ENCODE results near the gene VDR.
A peak's percentile ranks its signal among the peaks of the same experiment; 100 is the strongest.

VDR gene

DNA sequence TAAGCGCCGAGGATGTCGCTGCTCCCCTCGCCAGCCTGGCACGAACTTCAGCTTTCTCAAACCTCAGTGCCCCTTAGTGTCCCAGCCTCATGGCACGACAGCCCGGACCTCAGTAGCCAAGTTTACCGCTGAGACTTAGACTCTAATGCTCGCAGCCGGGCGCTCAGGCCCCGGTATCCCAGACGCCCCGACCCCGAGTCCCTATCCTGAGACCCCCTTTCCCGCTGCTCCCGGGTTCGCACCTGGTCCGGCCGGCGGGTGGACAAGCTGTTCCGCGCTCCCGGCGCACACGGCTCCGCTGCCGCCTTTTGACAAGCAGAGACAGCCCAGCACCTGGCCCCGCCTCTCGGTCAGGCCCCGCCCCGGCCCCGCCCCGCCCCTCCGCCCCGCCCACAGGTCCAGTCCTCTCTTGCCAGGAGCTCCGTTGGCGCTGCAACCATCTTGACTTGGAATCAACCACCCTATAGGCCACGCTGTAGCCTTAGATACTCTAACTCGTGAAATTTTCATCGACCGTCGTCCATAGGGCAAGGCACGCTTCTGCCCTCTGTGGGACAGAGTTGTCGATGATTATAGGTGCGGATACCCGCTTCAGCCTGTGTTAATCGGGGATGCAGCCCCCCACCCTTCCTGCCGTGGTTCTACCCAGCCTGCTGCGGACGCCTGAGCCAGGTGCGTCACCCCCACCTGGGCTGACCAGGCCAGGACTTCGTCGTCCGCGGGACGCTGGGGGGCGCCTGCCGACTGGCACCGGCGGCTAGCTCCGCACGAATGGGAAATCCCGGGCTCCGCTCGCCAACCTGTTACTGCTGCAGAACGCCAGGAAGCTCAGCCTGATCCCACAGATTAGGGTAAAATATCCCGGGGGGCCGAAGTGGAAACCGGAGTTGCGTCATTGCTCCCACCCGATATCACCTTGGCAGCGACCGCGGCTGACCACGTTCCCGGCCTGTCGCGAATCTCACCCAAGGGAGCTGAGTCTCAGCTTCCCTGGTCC, at the start of gene VDR:
Gene VDR (minus strand): TSS at position 282 of the 997 bp plus-strand sequence. CDS start 25,881 bp downstream, outside the sequence.
- DNase-seq (ENCODE audit: low read depth): peak; percentile 66

DNA sequence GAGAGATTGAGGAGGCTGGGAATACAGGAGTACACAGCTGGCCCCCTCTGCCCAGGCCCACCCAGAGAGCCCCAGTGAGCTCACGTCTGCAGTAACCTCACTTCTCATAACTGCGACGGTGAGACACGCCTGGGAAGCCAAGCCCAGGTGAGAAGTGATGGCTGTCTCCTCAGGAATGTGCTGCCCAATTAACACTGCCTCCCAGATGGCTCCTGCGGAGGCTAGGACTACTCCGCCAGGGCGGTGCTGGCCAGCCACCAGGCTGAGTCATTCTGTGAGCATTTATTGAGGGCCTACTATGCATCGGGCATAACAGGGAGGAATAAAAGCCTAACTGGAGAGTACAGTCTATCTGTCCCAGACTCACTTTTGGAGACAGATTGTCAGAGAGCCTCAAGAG, 49.3 kb upstream of the VDR start:
- DNase-seq (ENCODE audit: low read depth): no peak

DNA sequence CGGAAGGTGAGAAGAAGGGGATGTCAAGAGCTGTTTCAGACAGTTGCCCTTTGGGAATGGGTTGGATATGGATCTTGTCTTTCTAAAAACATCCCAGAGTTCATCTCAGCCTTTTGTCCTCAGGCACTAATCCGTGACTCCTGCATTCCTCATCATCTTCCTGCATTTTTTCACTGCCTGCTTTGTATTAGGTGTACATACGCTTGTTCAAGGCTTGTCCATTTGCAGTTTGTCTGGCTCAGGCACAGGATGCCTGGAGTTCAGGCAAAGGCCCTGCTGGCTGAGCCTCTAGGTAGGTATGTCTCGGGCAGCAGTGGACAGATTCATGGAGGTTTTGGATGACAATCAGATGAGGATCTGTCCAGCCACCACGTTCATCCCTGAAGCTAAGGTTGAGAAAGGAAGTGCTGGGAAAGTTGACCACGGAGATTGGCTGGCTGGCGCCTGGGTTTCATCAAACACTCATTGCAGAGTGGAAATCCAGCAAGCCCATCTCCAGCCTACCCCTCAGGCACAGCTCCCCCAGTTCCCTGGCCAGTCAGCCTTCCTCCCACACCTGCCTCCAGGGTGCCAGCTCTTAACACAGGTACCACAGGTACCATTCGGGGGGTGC, 46.2 kb upstream of the VDR start:
- no peak for DNase-seq (ENCODE audit: low read depth)

DNA sequence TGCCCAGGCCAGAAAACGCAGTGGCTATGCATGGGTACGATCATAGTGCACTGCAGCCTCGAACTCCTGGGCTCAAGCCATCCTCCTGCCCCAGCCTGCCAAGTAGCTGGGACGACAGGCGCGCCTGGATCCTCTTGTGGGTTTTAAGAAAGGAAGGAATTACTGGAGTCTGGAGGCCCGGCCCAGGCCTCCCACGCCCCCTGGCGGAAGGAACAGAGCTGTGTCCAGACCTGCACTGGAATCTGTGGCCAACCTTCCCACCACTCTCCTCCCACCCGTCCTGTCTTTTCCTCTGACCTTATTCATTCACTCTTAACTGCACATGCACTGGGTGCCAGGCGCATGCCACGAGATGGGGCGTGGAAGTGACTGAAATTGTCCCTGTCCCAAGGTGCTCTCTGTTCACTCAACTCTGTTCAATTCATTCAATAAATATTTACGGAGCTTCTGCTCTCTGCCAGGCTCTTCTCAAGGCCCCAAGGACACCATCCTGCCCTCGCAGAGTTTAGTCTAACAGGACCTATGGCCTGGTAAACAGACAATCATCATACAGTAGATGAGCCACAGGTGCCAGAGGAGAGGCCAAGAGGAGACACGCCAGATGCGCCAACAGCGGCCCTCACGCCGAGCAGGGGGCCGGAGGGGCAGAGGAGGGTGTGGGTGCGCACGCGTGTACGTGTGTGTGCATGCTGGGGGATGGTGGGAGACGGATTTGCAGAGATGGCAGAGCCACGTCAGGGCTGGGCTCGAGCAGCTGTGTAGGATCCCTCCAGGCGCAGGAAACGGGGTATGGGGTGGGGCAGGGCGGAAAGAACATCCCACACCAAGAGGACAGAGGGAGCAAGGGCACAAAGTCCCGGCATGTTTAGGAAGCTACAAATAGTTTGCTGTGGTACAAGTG, 44.9 kb upstream of the VDR start:
- DNase-seq (ENCODE audit: low read depth): peak; percentile 74

DNA sequence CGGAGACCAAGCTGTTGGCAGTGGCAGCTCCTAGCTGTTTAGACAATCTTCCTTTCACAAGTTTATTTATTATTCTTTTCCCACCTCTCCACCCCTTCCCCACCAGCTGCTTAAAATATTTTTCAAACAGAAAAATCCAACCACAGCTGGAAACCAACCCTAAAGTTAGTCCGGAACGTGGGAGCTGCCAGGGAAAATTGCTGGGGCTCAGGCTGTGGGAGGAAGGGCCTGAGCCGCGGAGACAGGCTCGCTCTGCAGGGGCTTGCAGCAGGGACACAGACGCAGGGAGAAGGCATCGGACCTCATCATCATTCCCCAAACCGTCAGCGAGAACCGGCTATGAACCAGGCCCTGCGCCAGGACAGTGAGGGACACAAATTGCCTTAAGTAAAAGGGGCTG, 42.5 kb upstream of the VDR start:
- peak; percentile 54 for DNase-seq (ENCODE audit: low read depth)

DNA sequence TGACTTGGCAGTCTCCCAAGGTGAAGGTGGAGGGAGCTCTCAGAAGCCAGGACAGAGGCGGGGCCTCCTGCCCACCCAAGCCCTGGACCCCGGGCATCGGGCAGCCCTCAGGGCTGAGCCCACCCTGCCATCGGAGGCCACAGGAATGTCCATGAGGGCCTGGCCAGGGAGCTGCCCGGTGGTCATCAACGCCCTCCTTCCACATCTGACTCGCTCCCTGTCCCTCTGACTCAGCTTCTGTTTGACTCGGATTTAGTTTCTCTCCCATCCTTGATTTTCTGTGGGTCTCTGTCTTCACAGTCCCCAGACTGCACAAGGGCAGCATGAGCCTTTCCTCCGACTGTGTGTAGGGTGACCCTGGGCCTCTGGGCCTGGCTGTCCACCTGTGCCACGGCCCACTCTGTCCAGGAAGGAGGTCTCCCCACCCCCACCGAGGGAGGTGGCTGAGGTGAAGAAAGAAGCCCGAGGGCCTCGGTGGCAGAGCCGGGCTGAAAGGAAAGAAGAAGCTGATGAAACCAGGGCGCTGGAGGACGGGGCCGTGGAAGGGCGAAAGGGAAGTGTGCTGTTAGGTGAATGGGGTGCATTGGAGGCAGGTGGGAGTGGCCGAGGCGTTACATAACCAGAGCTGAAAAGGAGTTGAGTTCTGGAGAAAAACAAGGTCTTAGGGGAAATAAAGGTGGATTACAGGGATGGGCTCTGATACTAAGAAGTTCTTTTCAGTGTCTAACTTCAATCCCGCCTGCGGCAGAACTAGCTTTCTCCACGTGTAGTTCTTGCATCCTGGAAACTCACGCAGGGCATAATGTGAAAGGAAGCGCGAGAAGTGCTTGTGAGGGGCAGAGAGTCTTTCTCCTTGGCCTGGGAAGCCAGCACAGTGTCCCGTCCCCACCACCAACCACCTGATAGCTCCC, 41.9 kb upstream of the VDR start:
- peak; percentile 26 for DNase-seq (ENCODE audit: low read depth)

DNA sequence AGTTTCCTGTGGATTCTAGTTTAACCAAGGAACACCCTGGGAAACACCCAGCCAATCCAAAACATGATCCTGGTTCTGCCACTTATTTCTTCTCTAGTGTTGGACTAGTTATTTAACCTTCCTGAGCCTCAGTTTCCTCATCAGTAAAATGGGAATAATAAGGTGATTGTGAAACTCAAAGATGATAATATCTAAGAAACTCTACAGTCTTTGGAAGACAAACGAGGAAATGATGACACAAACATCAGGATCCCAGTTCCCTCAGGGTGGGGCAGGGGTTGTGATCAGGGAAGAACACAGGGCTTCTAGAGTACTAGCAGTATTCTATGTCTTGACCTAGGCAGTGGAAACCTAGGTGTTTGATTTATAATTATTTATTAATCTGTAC, 40.5 kb upstream of the VDR start:
- no peak for DNase-seq (ENCODE audit: low read depth)

DNA sequence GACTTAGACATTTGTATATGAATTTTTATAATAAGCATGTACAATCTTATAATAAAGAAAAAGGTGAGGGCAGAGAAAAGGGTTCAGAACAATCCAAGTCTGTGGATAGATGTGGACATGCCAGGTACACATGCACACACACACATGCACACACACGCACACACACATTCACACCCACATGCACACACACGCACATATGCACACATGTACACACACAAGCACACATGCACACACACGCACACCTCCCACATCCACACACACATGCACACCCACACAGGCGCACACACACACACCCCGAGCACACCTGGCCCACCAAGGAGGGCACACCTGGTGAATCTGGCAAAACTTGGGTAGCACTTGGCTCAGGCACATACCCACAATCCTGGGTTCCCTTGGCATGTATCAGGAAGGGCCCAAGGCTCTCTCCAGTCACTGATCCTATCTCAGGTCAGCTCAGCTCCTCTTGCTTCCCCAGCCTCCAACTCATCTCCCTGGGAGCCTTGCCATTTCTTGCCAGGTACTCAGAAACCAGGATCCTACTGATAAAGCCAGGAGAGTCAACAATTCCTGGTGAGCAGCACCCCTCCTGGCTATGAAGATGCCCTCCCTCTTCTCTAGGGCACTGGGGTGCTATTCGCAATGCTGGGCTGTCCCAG, 40.0 kb upstream of the VDR start:
- DNase-seq (ENCODE audit: low read depth): no peak

DNA sequence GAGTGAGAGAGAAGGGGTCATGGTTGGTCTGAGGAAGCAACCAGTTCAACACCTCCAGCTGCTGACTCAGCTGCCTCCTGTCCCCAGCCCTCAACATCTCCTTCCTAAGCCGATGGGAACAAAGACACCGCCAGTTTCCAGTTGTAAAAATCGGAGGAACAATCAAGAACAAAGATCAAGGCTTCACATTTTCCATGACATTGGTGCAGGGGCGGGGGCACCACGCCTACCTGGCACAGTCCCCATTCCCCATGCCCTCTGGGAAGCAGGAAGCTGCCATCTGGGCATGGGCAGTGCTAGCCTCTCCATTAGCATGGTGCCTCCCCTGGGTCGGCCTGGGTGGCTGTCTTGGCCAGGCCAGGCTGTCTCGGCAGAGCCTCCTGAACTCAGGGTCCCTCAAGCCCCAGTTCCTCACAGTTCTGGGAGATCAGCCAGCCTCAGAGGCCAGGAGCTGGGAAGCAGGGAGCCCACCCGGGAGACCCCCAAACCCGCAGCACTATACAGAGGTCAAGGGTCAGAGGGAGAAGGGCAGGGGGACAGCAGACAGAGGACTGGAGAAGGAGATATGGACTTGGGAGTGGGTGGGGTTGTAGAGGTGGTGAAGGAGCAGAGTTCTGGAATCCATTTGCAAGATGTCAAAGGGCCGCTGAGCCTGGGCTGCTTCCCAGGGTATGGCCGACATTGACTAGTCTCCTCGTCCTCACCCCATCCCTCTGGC, 39.0 kb upstream of the VDR start:
- no peak for DNase-seq (ENCODE audit: low read depth)

DNA sequence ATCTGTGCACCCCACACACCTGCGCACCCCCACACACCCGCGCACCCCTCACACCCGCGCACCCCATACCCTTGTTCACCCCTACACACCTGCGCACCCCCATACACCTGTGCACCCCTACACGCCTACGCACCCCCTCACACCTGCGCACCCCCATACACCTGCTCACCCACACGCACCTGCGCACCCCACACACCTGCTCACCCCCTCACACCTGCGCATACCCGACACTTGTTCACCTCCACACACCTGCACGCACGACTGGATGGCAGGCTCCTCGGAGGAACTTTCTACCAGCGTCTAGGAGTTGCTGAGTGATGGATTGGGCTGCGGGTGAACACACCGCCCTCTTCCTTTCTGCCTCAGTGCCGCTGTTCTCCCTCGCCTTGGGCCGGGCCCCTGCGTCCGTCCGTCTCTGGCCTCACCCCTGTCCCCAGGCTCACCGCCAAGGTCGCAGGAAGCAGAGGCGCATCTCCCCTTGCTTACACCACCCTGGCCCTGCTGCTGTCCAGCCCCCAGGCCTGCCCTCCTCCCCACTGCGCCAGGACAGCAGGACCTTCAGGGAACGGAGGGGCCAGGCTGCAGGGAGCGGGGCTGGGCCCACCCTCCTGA, 37.9 kb upstream of the VDR start:
- no peak for DNase-seq (ENCODE audit: low read depth)

DNA sequence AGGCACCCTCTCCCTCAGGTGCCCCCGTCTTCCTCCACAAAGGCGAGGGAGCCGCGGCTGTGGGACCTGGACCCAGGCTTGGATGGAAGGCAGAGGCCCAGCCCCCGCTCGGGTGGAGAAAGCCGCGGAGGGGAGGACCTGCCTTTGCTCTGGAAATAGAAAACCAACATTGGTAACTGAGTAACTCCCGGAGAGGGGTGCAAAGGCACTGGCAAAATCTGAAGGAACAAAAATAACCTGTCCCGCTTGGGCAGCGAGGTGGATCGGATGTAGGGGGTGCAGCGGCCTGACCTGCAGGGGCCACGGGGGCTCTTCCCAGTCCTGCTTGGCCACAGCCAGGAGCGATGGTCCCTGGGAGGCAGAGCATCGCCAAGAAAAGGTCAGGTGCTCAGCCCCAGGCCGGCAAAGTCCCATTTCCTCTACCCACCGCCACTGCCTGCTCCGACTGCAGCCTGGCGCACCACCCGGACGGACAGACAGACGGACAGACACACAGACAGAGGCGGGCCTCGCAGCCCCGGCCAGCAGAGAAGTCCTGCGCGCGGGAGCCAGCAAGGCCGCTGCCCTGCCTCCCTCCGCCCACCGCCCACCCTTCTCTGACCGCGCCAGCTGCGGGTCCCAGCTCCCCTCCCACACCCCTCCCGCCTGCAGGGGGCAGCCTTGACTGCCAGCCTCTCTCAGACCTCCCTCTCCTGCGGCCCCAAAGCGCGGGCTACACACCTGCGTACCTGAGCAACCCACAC, 37.2 kb upstream of the VDR start:
- DNase-seq (ENCODE audit: low read depth): no peak

DNA sequence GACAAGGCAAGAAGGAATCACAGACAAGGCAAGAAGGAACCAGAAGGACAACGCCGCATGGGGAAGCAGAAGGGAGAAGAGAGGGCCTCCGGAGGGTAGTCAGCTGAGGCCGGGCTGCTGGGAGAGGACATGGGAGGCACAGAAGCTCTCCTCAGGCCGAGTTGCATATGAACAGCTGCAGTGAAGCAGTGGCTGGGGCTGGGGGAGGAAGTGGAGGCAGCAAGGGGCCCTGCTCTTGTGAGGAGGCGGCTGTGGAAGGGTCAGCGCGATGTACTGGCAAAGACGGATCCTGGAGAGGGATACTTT, 36.6 kb upstream of the VDR start:
- no peak for DNase-seq (ENCODE audit: low read depth)

DNA sequence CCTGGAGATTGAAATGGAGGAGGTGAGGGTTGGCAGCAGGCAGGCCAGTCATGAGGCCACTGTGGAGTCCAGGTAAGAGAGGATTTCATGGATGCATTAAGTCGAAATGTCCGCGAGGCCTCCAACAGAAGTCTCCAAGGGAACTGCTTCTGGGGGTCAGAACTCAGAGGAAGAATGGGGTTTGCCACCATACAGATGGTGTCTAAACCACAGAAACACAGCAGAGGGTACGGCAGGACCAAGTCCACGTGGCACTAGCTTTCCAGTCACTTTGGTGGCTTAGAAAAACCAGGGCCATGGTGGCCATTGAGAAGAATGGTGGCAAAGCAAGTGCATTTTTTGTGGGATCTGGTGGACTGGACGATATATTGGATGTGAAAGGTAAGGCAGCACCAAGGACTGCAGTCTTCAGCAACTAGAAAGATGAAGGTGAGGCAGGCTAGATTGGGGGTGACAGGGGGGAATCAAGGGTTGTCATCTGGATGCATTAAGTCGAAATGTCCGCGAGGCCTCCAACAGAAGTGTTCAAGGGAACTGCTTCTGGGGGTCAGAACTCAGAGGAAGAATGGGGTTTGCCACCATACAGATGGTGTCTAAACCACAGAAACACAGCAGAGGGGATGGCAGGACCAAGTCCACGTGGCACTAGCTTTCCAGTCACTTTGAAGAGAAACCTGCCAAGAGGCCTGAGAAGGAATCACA, 36.1 kb upstream of the VDR start:
- DNase-seq (ENCODE audit: low read depth): no peak

DNA sequence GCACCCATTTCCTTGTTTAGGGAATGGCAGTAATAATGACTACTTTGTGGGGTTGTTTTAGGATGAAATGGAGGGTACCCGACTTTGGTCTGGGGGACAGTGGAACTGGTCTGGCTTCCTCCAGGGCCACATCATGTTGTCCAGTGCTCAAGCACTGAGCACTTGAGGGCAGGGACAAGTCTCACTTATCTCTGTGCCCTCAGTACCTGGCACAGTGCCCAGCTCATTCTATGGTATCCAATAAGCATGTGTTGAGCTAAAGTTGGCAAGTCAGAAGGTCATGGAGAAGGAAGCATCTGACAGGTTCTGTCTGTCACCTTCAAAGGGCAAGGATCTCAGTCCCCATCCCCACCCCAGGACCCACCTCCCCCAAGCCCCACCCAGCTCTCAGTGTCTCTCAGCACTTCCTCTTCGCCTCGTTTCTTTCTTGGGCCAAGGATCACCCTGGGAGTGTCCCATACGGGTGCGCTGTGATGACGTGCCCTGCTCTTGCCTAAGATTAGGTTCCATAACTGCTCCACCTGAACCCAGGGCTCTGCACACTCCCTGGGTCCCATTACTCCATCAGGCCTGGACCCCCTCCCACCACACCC, 34.3 kb upstream of the VDR start:
- no peak for DNase-seq (ENCODE audit: low read depth)

DNA sequence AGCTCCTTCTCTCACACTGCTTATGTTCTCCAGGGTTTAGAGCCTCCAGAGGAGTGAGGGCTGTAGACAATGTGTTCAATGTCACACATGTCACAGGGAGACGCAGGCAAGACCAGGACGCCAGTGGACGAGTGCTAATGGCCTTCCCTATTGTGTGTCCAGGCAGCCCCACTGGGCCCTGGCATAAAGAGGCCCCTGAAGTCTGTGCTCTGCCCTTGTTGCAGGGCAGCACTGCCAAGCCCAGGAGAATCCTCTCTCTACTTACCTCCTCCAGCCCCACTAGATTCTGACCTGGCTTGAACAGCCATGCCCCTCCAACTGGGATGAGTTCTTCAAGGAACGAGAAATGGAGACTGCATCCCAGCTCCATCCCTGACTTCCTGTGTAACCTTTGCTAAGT, 33.8 kb upstream of the VDR start:
- no peak for DNase-seq (ENCODE audit: low read depth)

DNA sequence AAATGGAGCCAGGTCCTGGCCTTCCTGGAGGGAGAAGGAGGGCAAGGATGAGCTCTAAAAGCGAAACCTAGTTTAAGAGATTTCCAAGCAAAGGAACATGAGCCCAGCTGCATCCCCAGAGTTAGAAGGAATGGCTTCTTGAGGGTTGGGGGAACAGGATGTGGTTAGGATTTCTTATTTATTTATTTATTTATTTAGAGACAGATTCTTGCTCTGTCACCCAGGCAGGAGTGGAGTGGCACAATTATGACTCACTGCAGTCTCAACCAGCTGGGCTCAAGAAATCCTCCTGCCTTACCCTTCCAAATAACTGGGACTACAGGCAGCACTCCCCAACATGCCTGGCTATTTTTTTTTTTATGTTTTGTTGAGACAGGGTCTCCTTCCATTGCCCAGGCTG, 33.3 kb upstream of the VDR start:
- no peak for DNase-seq (ENCODE audit: low read depth)

DNA sequence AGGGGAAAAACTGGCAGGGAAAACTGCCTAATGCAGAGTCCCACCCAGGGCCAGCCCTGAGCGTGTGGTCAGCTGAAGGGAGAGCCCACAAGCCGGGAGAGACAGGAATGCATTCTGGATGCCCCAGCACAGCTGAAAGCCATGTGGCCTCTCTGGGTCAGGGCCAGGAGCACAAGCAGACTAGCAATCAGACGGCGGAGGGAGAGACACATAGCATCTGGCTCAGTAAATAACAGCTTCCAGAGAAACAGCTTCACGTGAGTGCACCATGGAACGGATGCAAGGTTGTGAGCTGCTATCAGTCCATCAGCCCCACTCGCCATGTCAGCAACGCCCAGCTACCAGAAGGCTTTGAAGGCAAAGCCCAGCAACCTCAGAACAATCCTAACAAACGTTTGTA, 30.4 kb upstream of the VDR start:
- peak; percentile 89 for DNase-seq (ENCODE audit: low read depth)

DNA sequence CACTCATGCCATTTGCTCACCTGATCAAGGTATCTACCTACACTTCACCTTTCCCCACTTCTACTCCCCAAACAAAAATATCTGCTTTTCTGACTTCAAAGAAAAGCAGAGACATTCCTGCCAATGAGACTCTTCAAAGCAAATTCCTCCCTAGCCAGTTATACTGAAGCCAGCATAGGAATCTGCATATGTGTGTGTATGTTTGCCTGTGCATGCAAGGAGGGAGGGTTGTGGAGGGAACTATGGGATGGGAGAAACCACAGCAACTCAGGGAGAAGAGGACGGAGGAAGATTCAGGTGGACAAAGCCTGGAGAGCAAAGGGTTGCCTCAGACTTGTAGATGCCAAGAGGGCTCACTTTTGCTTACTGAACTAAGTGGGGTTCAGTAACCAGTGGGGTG, 26.4 kb upstream of the VDR start:
- DNase-seq (ENCODE audit: low read depth): no peak
